NCI-H1048 (cell line): Measurements from ENCODE around the gene ITGA11.

ENCODE experiments used
- DNase-seq: peaks from one replicate; lab custom pipeline; 2025; lab: John Stamatoyannopoulos, UW

The ITGA11 gene

DNA sequence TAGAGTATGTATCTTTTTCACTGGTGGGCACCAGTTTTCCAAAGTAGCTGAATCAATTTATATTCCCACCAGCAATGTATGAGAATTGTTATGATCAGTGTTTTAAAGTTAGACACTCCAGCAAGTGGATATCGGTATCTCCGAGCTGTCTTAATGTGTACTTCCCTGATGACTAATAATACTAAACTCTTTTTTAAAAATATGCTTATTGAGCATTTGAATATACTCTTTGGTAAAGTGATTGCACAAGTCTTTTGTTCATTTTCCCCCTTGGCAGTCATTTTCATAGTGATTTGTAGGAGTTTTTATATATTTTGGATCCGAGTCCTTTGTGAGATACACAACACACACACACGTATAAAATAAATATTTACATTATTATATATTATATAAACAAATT lies 166.9 kb downstream of the ITGA11 start:
- no peak for DNase-seq

GRCh38 chr15:68264282-68264681 lies 167.7 kb downstream of the ITGA11 start:
- no peak for DNase-seq

GRCh38 chr15:68262514-68263356 lies 169.2 kb downstream of the ITGA11 start:
- no peak for DNase-seq

DNA sequence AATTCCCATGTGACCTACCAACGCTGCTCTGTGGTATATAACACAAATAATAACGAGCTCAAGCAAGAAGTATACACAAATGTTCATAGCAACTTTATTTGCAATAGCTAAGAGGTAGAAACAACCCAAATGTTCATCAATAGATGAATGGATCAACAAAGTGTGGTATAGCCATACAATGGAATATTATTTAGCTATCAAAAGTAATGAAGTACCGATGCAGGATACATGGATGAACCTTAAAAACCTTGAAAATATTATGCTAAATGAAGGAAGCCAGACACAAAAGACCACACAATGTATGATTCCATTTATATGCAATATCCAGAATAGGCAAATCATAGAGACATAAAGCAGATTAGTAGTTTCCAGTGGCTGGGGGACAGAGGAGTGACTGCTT lies 170.0 kb downstream of the ITGA11 start:
- no peak for DNase-seq

- no peak for DNase-seq
Measured at GRCh38 chr15:68261241-68261640, 170.7 kb downstream of the ITGA11 start.

GRCh38 chr15:68259883-68260282 lies 172.1 kb downstream of the ITGA11 start:
- DNase-seq = no peak

DNA sequence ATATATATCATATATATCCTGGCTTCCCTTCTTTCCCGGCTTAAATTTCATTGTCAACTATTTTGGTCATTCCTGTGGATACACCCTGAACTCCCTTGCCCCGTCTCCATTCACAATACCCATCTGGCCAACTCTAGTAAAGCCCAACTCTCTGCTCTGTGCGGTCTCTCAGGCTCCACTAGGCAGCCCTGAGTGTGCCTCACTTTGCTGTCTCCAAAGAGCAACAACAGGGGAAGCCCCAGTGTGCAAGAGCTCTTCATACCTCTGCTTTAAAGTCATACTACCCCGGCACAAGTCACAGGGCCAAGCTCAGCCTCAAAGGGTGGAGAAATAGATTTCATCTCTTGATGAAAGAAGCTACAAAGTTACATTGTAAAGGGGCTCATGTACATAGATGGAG lies 173.3 kb downstream of the ITGA11 start:
- no peak for DNase-seq

- no peak for DNase-seq
Measured at GRCh38 chr15:68256675-68257450, 175.1 kb downstream of the ITGA11 start.

DNA sequence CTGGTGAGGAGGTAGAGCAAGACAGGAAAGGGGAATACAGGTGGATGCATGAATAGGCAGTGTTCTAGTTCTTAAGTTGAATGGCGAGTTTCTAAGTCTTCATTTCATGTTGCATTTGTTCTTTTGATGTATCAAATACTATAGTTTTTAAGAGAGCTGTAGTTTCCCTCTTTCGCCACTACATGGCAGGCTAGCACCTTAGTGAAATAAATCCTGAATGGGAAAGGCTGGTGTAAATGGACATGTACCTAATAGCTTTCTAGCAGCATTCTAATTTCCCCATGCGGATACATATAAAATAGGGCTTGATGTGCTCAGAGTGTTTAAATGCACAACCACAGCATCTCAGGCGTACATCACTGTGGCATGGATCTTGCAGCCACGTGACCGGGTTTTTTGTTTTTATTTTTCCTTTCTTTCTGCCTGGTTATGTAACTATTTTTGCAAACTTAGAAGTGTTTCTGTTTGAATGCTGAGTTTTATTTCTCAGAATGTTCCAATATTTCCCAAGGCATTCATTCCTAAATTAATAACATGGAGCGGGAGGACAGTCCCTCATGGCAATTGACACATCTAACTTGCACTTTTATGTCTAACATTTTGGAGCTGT lies 178.9 kb downstream of the ITGA11 start:
- peak; percentile 27 for DNase-seq

DNA sequence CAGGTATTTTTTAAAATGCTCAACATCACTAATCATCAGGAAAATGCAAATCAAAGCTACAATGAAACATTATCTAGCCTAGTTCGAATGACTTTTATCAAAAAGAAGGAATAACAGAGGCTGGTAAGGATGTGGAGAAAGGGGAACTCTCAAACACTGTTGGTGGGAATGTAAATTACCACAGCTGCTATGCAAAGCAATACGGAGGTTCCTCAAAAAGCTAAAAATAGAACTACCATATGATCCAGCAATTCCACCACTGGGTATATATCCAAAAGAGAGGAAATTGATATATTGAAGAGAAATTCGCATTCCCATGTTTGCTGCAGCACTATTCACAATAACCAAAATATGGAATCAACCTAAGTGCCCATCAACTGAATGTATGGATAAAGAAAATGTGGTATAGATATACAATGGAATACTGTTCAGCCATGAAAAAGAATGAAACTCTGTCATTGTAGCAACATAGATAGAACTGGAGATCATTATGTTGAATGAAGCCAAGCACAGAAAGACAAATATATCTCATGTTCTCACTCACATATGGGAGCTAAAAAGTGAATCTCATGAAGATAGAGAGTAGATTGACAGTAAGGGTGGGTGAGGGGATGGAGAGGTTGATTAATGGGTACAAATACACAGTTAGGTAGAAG lies 182.8 kb downstream of the ITGA11 start:
- DNase-seq = no peak
